Choroid plexus epithelial cell (primary cell): ENCODE measurements around the gene NCKAP5.

ENCODE experiments used
- DNase-seq: peaks from one replicate; pipeline ENCODE4 v3.0.0-alpha.2; 2010; ENCODE audit warnings: low read depth
- H3K4me3 ChIP-seq: 2 replicates; pipeline ENCODE4 v1.5.1; 2011; ENCODE audit warnings: low read depth, mild to moderate bottlenecking, control low read depth, low read length, moderate library complexity
- TF ChIP-seq, protein P1 (sequence below): conservative IDR thresholded peaks from 2 replicates; pipeline ENCODE4 v1.5.1; 2011; ENCODE audit warnings: low read depth, mild to moderate bottlenecking, control low read depth, inconsistent platforms, low read length, moderate library complexity

Gene NCKAP5

DNA sequence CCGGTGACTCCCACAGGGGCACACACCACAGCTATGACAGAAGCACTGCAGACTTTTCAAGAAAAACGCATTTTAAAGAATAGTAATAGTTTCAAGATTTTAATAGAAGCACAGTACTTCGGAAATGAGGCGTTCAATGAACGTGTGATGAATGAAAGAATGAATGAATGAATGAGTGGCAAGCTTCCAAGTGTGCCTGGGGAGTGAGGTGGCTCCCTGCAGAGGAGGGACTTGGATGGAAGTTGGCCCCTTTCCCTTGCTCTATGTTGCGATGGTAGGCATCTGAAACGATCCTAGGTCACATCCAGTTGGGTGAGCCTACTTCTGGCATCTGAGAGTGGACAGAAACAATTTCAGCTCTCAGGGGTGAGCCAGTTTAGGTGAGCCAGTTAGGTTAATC is 65.6 kb downstream of the NCKAP5 start:
- no peak for DNase-seq
- no peak overlapping the region for H3K4me3 ChIP-seq
- TF ChIP-seq, protein P1, sequence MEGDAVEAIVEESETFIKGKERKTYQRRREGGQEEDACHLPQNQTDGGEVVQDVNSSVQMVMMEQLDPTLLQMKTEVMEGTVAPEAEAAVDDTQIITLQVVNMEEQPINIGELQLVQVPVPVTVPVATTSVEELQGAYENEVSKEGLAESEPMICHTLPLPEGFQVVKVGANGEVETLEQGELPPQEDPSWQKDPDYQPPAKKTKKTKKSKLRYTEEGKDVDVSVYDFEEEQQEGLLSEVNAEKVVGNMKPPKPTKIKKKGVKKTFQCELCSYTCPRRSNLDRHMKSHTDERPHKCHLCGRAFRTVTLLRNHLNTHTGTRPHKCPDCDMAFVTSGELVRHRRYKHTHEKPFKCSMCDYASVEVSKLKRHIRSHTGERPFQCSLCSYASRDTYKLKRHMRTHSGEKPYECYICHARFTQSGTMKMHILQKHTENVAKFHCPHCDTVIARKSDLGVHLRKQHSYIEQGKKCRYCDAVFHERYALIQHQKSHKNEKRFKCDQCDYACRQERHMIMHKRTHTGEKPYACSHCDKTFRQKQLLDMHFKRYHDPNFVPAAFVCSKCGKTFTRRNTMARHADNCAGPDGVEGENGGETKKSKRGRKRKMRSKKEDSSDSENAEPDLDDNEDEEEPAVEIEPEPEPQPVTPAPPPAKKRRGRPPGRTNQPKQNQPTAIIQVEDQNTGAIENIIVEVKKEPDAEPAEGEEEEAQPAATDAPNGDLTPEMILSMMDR, result no peak

DNA sequence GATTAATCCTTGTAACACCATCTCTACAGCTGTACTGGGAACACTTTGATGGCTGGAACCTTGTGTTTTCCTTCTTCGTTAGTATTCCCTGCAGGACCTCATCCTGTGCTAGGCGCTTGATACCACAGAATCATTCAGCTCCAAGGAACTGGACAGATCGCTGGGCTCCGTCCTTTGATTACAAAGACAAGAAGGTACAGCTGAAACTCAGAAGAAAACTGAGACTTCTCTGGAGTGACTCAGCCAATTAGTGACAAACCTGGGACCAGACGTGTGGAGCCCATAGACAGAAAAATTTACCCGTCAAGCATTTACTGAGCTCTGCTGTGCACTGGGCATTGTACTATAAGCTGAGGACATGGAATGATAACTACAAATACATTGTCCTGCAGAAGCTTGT is 67.3 kb downstream of the NCKAP5 start:
- no peak for DNase-seq
- TF ChIP-seq, protein P1, result no peak
- no peak overlapping the region for H3K4me3 ChIP-seq

DNA sequence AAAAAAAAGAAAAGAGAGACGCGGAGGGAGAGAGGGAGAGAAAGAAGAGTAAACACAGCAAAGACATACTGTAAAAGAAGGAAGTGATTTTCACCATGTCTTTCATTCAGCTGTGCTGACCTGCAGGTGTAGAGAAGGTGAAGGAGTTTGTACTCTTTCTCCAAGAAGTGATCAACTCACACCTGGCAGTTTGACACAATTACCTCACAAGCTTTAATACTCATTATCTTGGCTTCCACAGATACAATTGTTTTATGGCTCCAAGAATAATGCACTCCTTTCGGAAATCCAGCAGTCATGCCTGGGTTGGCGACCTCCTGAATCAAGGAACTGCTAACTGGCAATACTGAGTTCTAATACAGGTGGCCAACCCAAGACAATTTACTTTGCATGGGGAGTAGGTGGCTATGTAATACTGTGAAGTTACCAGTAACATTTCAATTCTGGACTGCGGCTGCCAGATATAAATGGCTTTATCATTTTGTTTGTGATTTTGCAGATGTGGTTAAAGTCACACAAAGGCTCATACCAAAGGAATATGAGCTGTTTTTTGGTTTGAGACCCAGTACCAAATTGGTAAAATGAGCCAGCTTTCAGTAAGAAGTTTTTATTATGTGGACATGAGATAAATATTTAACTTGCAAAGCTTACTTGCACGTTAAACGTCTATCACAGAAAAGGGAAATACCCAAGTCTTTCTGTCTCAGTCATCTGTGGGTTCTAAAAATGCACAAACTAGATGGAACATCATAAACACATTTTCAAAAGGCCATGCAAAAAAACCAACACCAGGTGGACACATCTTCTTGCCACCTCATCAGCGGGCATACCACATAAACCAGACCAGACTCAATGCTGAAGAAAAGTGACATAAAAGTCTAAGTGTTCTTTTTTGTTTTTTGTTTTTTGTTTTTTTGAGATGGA is 69.3 kb downstream of the NCKAP5 start:
- TF ChIP-seq, protein P1, result no peak
- DNase-seq, result no peak
- H3K4me3 ChIP-seq, result no peak overlapping the region

DNA sequence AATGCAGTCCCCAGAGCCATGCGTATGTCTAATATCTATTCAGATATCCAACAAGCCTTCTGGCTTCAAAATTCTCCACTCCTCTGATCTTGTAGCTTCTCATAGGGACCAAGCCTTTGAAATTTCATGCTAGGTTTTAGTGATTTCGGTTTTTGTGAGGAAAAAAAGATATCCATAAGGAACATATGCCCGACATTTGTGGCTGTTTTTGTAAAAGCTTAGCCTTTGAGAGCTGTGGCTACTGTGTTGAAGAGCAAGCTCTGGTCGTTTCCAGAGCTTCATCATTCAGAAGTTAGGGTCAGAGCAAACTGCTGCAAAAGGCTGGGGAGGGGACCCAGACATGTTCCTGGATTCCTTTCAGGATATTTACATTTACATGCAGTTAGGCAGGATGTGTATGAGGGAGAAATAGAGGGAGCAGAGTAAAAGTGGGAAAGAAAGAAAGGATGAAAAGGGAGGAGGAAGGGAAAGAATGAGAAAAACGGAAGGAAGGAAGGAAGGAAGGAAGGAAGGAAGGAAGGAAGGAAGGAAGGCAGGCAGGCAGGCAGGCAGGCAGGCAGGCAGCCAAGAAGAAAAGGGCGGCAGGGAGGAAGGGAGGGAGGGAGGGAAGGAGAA is 70.2 kb downstream of the NCKAP5 start:
- TF ChIP-seq, protein P1, result no peak
- DNase-seq, result no peak
- no peak overlapping the region for H3K4me3 ChIP-seq

DNA sequence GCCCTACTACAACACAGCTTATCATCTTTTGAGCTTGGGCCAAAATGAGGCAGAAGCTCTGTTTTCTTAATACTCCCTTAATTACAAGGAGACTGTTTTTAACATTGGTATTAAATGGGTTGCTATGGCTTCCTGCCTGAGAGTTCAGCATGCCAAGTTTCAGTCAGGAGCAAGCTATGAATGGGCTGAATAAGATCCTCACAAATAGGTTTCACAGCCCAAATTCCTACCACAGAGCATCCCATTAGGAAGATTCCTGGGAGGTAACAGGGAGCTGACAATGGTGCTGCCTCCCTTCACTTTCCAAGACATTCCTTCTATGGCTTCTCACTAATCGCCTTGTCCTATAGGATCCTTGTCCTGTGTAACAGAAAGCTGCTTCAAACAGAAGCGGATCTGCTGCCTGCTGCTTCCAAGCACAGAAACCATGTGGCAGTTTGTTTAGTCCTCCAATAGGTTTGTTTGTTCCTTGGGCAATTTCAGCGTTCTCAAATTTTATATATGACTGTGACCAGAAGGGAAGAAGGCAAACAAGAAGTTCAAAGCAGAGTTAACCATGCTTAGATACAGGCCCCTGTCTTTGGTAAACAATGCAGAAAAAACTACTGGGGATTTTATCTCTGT is 70.9 kb downstream of the NCKAP5 start:
- no peak for DNase-seq
- H3K4me3 ChIP-seq, result no peak overlapping the region
- TF ChIP-seq, protein P1, result no peak

DNA sequence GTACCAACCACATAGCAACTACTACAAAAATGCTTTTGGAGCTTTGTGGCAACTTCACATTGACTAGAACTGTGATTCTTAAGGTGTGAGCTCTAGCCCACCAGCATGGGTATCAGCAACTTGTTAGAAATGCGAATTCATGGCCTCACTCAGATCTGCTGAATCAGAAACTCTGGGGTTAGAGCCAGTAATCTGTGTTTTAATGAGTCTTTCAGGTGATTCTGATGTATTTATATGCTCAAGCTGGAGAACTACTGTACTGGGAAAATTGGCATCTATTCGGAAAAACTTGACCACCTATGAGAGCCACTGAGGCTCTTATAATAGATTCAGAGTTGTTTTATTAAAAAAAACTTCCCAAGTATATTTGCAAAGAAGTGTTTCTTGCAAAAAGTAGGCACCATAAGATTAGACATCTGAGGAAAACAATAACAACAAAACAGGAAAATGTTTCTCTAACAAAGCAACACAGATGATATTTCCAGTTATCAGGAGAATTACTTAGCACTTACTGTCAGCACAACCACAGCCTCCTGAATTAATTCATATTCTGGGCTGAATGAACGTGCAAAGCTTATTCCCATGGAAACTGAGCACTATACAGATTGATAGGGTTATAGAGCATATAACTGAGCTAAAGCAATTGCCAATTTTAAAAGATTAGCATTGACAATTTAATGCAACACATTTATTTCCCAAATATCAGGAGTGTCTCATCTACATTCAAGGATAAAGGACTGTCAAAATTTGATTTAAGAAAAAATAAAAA is 71.6 kb downstream of the NCKAP5 start:
- TF ChIP-seq, protein P1, result no peak
- no peak overlapping the region for H3K4me3 ChIP-seq
- no peak for DNase-seq
